Osteoblast (primary cell): ENCODE results near the gene SLC22A3. TPM values are rescaled to one million over a fixed set of nuclear protein-coding genes. Genes with fewer than 3 reads are reported as not detected.

Experiments
- DNase-seq: peaks from one replicate; pipeline ENCODE4 v3.0.0; 2011; ENCODE audit warnings: low spot score, mixed read lengths; ENCODE audit not compliant: insufficient read length; ENCODE audit errors: missing footprints
- H2AFZ ChIP-seq: 2 replicates; pipeline ENCODE4 v1.6.0; 2011; ENCODE audit warnings: mild to moderate bottlenecking, low read length
- H3K27ac ChIP-seq: 2 replicates; pipeline ENCODE4 v1.5.1; 2011; ENCODE audit warnings: mild to moderate bottlenecking, low read depth, low read length, moderate library complexity
- H3K27me3 ChIP-seq: 2 replicates; pipeline ENCODE4 v1.6.0; 2012; ENCODE audit warnings: mild to moderate bottlenecking, control low read depth, inconsistent platforms, low read length, moderate library complexity; ENCODE audit not compliant: insufficient read depth
- H3K36me3 ChIP-seq: 2 replicates; pipeline ENCODE4 v1.5.1; 2011; ENCODE audit warnings: mild to moderate bottlenecking, low read length, control low read depth, moderate library complexity; ENCODE audit not compliant: insufficient read depth
- H3K4me1 ChIP-seq: 2 replicates; pipeline ENCODE4 v1.5.1; 2011; ENCODE audit warnings: mild to moderate bottlenecking, low read length, control low read depth, moderate library complexity; ENCODE audit not compliant: insufficient read depth
- H3K4me2 ChIP-seq: 2 replicates; pipeline ENCODE4 v1.6.0; 2011; ENCODE audit warnings: mild to moderate bottlenecking, low read length; ENCODE audit not compliant: insufficient read depth
- H3K4me3 ChIP-seq: fragments of 200-600 bp; sonication (generic); 3 replicates; pipeline ENCODE4 v1.5.1; 2012; ENCODE audit warnings: mild to moderate bottlenecking, low read length, inconsistent platforms; ENCODE audit not compliant: insufficient read depth
- H3K79me2 ChIP-seq: 2 replicates; pipeline ENCODE4 v1.6.0; 2012; ENCODE audit warnings: mild to moderate bottlenecking, low read length, control low read depth, inconsistent platforms; ENCODE audit not compliant: insufficient read depth
- H3K9me3 ChIP-seq: 2 replicates; pipeline ENCODE4 v1.5.1; 2011; ENCODE audit warnings: low read depth, low read length, control low read depth
- H4K20me1 ChIP-seq: 2 replicates; pipeline ENCODE4 v1.6.0; 2012; ENCODE audit warnings: mild to moderate bottlenecking, low read length, control low read depth; ENCODE audit not compliant: insufficient read depth
- CTCF ChIP-seq: IDR thresholded peaks from 2 replicates; pipeline ENCODE4 v1.5.1; 2011; ENCODE audit warnings: mild to moderate bottlenecking, low read depth, low read length, moderate library complexity; ENCODE audit errors: extremely low read depth
- total RNA-seq: library from RNA; depleted of rRNA; stranded (reverse); fragments of >200 nt; gene quantifications from 2 replicates; pipeline ENCODE4 v1.2.3, GENCODE V29; 2012

SLC22A3 gene
- total RNA-seq, 1 donor: 22.1 TPM

- no peak for TF ChIP-seq CTCF
- no peak overlapping the region for H3K4me2 ChIP-seq
- no peaks in the 10 kb centered on the region for H3K79me2 ChIP-seq
These were observed 10.2 kb upstream of the SLC22A3 start for GRCh38 chr6:160337991-160338390.

GRCh38 chr6:160343144-160343543, 5.0 kb upstream of the SLC22A3 start:
- peaks cover 3% of the 10 kb centered on the region for H3K27me3 ChIP-seq
- H3K36me3 ChIP-seq: no peaks in the 10 kb centered on the region
- no peaks in the 10 kb centered on the region for H4K20me1 ChIP-seq
- H3K4me2 ChIP-seq: no peak overlapping the region
- no peaks in the 10 kb centered on the region for H3K4me1 ChIP-seq
- no peak overlapping the region for H2AFZ ChIP-seq
- no peak for TF ChIP-seq CTCF
- H3K4me3 ChIP-seq: no peak overlapping the region
- H3K27ac ChIP-seq: no peak overlapping the region
- no peaks in the 10 kb centered on the region for H3K9me3 ChIP-seq
- no peaks in the 10 kb centered on the region for H3K79me2 ChIP-seq
- DNase-seq: no peak

More at GRCh38 chr6:160337991-160338390, 10.2 kb upstream of the SLC22A3 start:
- Histone ChIP-seq H2AFZ (no peak overlapping the region), H3K36me3 (no peaks in the 10 kb centered on the region), H4K20me1 (no peaks in the 10 kb centered on the region), H3K27ac (no peak overlapping the region), H3K4me3 (no peak overlapping the region), H3K27me3 (no peaks in the 10 kb centered on the region), H3K4me1 (peaks cover 3% of the 10 kb centered on the region), H3K9me3 (no peaks in the 10 kb centered on the region)
- DNase-seq: no peak

- no peak overlapping the region for H3K27ac ChIP-seq
- H3K36me3 ChIP-seq: no peaks in the 10 kb centered on the region
- H4K20me1 ChIP-seq: no peaks in the 10 kb centered on the region
- no peak overlapping the region for H3K4me2 ChIP-seq
- H3K4me3 ChIP-seq: no peak overlapping the region
- no peak overlapping the region for H2AFZ ChIP-seq
- H3K9me3 ChIP-seq: no peaks in the 10 kb centered on the region
- no peaks in the 10 kb centered on the region for H3K4me1 ChIP-seq
- no peak for TF ChIP-seq CTCF
- no peaks in the 10 kb centered on the region for H3K79me2 ChIP-seq
- peaks cover 14% of the 10 kb centered on the region for H3K27me3 ChIP-seq
- no peak for DNase-seq
These were observed 3.9 kb upstream of the SLC22A3 start for GRCh38 chr6:160344271-160344670.

- TF ChIP-seq CTCF: no peak
- Histone ChIP-seq H4K20me1 (no peaks in the 10 kb centered on the region), H3K4me1 (no peaks in the 10 kb centered on the region), H3K4me3 (no peak overlapping the region), H3K36me3 (no peaks in the 10 kb centered on the region), H2AFZ (no peak overlapping the region), H3K79me2 (no peaks in the 10 kb centered on the region), H3K27me3 (peaks cover 26% of the 10 kb centered on the region), H3K27ac (no peak overlapping the region), H3K4me2 (no peak overlapping the region), H3K9me3 (no peaks in the 10 kb centered on the region)
- no peak for DNase-seq
These were observed 637 bp upstream of the SLC22A3 start for GRCh38 chr6:160347259-160348222.
